Neural progenitor cell (in vitro differentiated cells): Measurements from ENCODE around the gene CKB.

ENCODE experiments used
- CTCF ChIP-seq: fragments of 200-600 bp; sonication (generic); IDR thresholded peaks from 2 replicates; pipeline ENCODE4 v1.5.1; 2017; ENCODE audit warnings: antibody characterized with exemption, mild to moderate bottlenecking
- EZH2 ChIP-seq: fragments of 200-600 bp; sonication (generic); IDR thresholded peaks from 2 replicates; pipeline ENCODE4 v1.6.1; 2017; ENCODE audit warnings: antibody characterized with exemption, mild to moderate bottlenecking, moderate library complexity
- EZH2phosphoT487 ChIP-seq: fragments of 200-600 bp; sonication (generic); IDR thresholded peaks from 2 replicates; pipeline ENCODE4 v1.6.1; 2017; ENCODE audit warnings: antibody characterized with exemption

- TF ChIP-seq CTCF (no peak), EZH2 (no peak), EZH2phosphoT487 (no peak)
These were observed 11.5 kb upstream of the CKB start for GRCh38 chr14:103533999-103534575.
